K562 (cell line): ENCODE results near the gene GPHA2. TPM values are rescaled to one million over a fixed set of nuclear protein-coding genes. Genes with fewer than 3 reads are reported as not detected.

Experiments
- CEBPB ChIP-seq: fragments of 450-650 bp; IDR thresholded peaks from 2 replicates; pipeline ENCODE4 v1.6.1; 2016; ENCODE audit warnings: missing genetic modification characterization, missing compliant biosample characterization
- DIDO1 ChIP-seq: fragments of 450-650 bp; IDR thresholded peaks from 2 replicates; pipeline ENCODE4 v1.6.1; 2016; ENCODE audit warnings: low read depth, missing biosample characterization, missing genetic modification characterization
- ETS2 ChIP-seq: IDR thresholded peaks from 2 replicates; pipeline ENCODE4 v1.6.1; 2016; ENCODE audit warnings: borderline replicate concordance, missing genetic modification characterization, mild to moderate bottlenecking, moderate library complexity, missing compliant biosample characterization; ENCODE audit not compliant: poor library complexity, severe bottlenecking
- HDGF ChIP-seq: fragments of 450-650 bp; IDR thresholded peaks from 2 replicates; pipeline ENCODE4 v1.6.1; 2016
- ID3 ChIP-seq, 2 experiments: fragments of 250-450 bp in 1 of 2; fragments of 450-650 bp in 1 of 2; sonication (Bioruptor Pico) in 1 of 2; IDR thresholded peaks; 2 replicates each; pipeline versions ENCODE4 v1.6.1 to v1.8.0; 2016 to 2021; ENCODE audit warnings: mild to moderate bottlenecking in 2 of 2, moderate library complexity in 2 of 2, missing compliant biosample characterization in 1 of 2, missing genetic modification characterization in 1 of 2
- NFATC3 ChIP-seq: fragments of 450-650 bp; IDR thresholded peaks from 2 replicates; pipeline ENCODE4 v1.6.1; 2017; ENCODE audit warnings: mild to moderate bottlenecking
- NR2F6 ChIP-seq: fragments of 450-650 bp; formaldehyde crosslinking; IDR thresholded peaks from 2 replicates; pipeline ENCODE4 v1.4.0; 2020; ENCODE audit warnings: mild to moderate bottlenecking
- SMC3 ChIP-seq: conservative IDR thresholded peaks from 2 replicates; pipeline ENCODE4 v1.6.1; 2011; ENCODE audit warnings: low read depth, low read length, improper control_type of control experiment; ENCODE audit not compliant: insufficient read depth
- TARDBP ChIP-seq: fragments of 450-650 bp; IDR thresholded peaks from 2 replicates; pipeline ENCODE4 v1.6.1; 2016
- ZFP36 ChIP-seq: fragments of 150-350 bp; IDR thresholded peaks from 2 replicates; pipeline ENCODE4 v1.6.1; 2018; ENCODE audit warnings: low read length, low read depth; ENCODE audit not compliant: partially characterized antibody
- ZNF224 ChIP-seq: sonication (generic); formaldehyde crosslinking; IDR thresholded peaks from 2 replicates; pipeline ENCODE4 v1.8.0; 2022; ENCODE audit warnings: mild to moderate bottlenecking, missing genetic modification reagents
- ZNF431 ChIP-seq: sonication (generic); formaldehyde crosslinking; IDR thresholded peaks from 2 replicates; pipeline ENCODE4 v1.8.0; 2022; ENCODE audit warnings: mild to moderate bottlenecking, missing genetic modification reagents
- polyA plus RNA-seq, 8 experiments: library from polyadenylated mRNA; depleted of rRNA in 4 of 8; stranded (reverse) in 5 of 8; unstranded in 3 of 8; fragments of >200 nt; fragmentation: Nextera tagmentation in 2 of 8; fragmentation: Illumina TruSeq in 1 of 8; extraction: Ambion mirVana in 2 of 8; extraction: Trizol in 1 of 8; gene quantifications; 2 replicates each; pipeline versions ENCODE4 v1.2.1 to v1.2.3, GENCODE V29; 2011 to 2014; ENCODE audit warnings: inconsistent platforms in 1 of 8, missing spikeins in 1 of 8
- total RNA-seq, 7 experiments: library from RNA; depleted of rRNA in 6 of 7; stranded (reverse); fragments of >200 nt in 6 of 7; fragmentation: Illumina TruSeq in 2 of 7; extraction: Trizol in 2 of 7; gene quantifications; 2 replicates each; pipeline versions ENCODE4 v1.2.1 to v1.2.3, GENCODE V29; 2011 to 2021; ENCODE audit warnings: low replicate concordance in 1 of 7
- TF ChIP-seq, protein P1 (sequence below), 2 experiments: fragments of 450-650 bp in 1 of 2; IDR thresholded peaks; 2 replicates each; pipeline ENCODE4 v1.6.1; 2011 to 2017; ENCODE audit warnings: low read depth in 2 of 2, antibody characterized with exemption in 1 of 2, borderline replicate concordance in 1 of 2, low read length in 1 of 2, mild to moderate bottlenecking in 1 of 2, mixed read lengths in 1 of 2; ENCODE audit not compliant: control insufficient read depth in 1 of 2
- TF ChIP-seq, protein P2 (sequence below): fragments of 450-650 bp; IDR thresholded peaks from 2 replicates; pipeline ENCODE4 v1.6.1; 2016; ENCODE audit warnings: antibody characterized with exemption
- TF ChIP-seq, protein P3 (sequence below), 2 experiments: fragments of 450-650 bp; conservative IDR thresholded peaks; 2 replicates each; pipeline ENCODE4 v1.6.1; 2017; ENCODE audit warnings: mild to moderate bottlenecking in 2 of 2, moderate library complexity in 2 of 2
- TF ChIP-seq, protein P4 (sequence below): fragments of 250-450 bp; sonication (Bioruptor Pico); IDR thresholded peaks from 2 replicates; pipeline ENCODE4 v1.4.0; 2020; ENCODE audit warnings: mild to moderate bottlenecking, moderate library complexity
- TF ChIP-seq, protein P5 (sequence below): sonication (generic); formaldehyde crosslinking; IDR thresholded peaks from 2 replicates; pipeline ENCODE4 v1.8.0; 2022; ENCODE audit warnings: mild to moderate bottlenecking, missing genetic modification reagents

The GPHA2 gene
- total and polyA plus RNA-seq, 9 of the 15 experiments (the other 6 are each of a cell fraction or from before 2014, with no cell fraction given) = 0.17 to 0.22 TPM; not detected in 7

- TF ChIP-seq, protein P1, sequence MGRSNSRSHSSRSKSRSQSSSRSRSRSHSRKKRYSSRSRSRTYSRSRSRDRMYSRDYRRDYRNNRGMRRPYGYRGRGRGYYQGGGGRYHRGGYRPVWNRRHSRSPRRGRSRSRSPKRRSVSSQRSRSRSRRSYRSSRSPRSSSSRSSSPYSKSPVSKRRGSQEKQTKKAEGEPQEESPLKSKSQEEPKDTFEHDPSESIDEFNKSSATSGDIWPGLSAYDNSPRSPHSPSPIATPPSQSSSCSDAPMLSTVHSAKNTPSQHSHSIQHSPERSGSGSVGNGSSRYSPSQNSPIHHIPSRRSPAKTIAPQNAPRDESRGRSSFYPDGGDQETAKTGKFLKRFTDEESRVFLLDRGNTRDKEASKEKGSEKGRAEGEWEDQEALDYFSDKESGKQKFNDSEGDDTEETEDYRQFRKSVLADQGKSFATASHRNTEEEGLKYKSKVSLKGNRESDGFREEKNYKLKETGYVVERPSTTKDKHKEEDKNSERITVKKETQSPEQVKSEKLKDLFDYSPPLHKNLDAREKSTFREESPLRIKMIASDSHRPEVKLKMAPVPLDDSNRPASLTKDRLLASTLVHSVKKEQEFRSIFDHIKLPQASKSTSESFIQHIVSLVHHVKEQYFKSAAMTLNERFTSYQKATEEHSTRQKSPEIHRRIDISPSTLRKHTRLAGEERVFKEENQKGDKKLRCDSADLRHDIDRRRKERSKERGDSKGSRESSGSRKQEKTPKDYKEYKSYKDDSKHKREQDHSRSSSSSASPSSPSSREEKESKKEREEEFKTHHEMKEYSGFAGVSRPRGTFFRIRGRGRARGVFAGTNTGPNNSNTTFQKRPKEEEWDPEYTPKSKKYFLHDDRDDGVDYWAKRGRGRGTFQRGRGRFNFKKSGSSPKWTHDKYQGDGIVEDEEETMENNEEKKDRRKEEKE (IDR thresholded peaks at IDR 0.05; ENCODE audit: borderline replicate concordance in 1 of 2, control insufficient read depth in 1 of 2, low read depth in 2 of 2, low read length in 1 of 2) = no peak
- TF ChIP-seq ID3 (CRISPR knock-in tag; IDR thresholded peaks at IDR 0.05) (no peak), ID3 (tag; IDR thresholded peaks at IDR 0.05) (no peak), NR2F6 (CRISPR knock-in tag) (no peak), ZFP36 (no peak), TARDBP (no peak), ZNF431 (CRISPR knock-in tag) (peak; percentile 61; the same call in 1 of the 2 replicates), ETS2 (no peak), CEBPB (tag) (peak; percentile 56), SMC3 (no peak), ZNF224 (CRISPR knock-in tag) (no peak), HDGF (no peak), DIDO1 (tag) (no peak), NFATC3 (no peak)
- TF ChIP-seq, protein P2, sequence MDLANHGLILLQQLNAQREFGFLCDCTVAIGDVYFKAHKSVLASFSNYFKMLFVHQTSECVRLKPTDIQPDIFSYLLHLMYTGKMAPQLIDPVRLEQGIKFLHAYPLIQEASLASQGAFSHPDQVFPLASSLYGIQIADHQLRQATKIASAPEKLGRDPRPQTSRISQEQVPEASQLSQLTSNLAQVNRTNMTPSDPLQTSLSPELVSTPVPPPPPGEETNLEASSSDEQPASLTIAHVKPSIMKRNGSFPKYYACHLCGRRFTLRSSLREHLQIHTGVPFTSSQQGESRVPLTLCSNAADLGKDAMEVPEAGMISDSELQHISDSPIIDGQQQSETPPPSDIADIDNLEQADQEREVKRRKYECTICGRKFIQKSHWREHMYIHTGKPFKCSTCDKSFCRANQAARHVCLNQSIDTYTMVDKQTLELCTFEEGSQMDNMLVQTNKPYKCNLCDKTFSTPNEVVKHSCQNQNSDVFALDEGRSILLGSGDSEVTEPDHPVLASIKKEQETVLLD = no peak
- TF ChIP-seq, protein P3, sequence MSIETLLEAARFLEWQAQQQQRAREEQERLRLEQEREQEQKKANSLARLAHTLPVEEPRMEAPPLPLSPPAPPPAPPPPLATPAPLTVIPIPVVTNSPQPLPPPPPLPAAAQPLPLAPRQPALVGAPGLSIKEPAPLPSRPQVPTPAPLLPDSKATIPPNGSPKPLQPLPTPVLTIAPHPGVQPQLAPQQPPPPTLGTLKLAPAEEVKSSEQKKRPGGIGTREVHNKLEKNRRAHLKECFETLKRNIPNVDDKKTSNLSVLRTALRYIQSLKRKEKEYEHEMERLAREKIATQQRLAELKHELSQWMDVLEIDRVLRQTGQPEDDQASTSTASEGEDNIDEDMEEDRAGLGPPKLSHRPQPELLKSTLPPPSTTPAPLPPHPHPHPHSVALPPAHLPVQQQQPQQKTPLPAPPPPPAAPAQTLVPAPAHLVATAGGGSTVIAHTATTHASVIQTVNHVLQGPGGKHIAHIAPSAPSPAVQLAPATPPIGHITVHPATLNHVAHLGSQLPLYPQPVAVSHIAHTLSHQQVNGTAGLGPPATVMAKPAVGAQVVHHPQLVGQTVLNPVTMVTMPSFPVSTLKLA (conservative IDR thresholded peaks at IDR 0.05) = peak; percentile 50 to 65
- TF ChIP-seq, protein P4, sequence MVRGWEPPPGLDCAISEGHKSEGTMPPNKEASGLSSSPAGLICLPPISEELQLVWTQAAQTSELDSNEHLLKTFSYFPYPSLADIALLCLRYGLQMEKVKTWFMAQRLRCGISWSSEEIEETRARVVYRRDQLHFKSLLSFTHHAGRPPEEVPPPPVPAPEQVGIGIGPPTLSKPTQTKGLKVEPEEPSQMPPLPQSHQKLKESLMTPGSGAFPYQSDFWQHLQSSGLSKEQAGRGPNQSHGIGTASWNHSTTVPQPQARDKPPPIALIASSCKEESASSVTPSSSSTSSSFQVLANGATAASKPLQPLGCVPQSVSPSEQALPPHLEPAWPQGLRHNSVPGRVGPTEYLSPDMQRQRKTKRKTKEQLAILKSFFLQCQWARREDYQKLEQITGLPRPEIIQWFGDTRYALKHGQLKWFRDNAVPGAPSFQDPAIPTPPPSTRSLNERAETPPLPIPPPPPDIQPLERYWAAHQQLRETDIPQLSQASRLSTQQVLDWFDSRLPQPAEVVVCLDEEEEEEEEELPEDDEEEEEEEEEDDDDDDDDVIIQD (CRISPR knock-in tag) = no peak
- TF ChIP-seq, protein P5, sequence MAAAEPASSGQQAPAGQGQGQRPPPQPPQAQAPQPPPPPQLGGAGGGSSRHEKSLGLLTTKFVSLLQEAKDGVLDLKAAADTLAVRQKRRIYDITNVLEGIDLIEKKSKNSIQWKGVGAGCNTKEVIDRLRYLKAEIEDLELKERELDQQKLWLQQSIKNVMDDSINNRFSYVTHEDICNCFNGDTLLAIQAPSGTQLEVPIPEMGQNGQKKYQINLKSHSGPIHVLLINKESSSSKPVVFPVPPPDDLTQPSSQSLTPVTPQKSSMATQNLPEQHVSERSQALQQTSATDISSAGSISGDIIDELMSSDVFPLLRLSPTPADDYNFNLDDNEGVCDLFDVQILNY (CRISPR knock-in tag) = no peak
These were observed 18.7 kb downstream of the GPHA2 start, which contains the start of gene ATG2A (continued) for GRCh38 chr11:64916775-64917662.
